GM19452 (cell line): ENCODE data around the gene ZHX3.
"Not testable (repeated sequence)": the region's sequence is repeated elsewhere in the genome, so short reads cannot be mapped to it uniquely, and the experiment has no call there.

ENCODE experiments used
- ATAC-seq: cut with Tn5 transposase; IDR thresholded peaks from one replicate; pipeline ENCODE4 v1.9.1; 2021; ENCODE audit not compliant: unreplicated experiment

Gene ZHX3

DNA sequence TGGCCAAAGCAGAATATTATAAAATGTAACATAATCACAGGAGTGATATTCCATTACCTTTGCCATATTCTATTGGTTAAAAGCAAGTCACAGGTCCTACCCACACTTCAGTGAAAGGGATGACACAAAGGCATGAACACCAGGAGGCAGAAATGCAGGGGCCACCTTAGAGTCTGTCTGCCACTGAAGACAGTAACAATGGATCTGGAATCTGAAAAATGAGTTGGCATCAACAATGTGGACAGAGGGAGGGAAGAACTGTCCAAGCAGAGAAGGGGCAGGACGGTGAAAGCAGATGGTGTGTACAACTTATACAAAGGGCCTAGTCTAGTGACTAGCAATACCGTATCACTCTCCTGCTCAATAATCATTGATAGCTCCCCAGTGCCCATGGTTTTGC is 16.5 kb upstream of the ZHX3 start:
- ATAC-seq = no peak

DNA sequence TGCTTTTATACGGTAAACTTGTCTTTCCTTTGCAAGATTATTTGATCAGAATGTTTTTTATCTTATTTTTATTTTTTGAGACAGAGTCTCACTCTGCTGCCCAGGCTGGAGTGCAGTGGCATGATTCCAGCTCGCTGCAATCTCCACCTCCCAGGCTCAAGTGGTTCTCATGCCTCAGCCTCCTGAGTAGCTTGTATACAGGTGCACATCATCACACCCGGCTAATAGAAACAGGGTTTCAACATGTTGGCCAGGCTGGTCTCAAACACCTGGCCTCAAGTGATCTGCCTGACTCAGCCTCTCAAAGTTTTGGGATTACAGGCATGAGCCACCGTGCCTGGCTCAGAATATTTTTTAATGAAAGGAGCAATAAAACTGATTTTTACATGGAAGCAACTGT is 14.2 kb upstream of the ZHX3 start:
- ATAC-seq = no peak

DNA sequence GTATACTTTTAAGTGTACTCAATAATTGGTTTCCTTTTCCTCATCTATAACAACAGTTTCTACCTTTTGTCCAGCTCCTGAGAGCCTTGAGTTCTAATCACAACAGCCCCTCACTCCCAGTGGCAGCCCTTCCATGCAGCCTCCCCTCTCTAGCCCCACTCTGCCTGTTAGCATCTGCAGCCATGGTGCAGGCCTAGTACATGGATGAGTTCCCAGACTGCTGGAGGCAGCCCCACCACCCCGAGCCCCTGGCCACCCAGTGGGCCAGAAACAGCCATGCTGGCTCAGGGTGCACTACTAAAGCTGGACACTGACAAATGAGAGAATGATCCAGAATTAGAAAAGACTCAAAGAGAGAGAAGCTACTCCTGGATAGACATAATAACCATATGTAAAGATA is 13.4 kb upstream of the ZHX3 start:
- ATAC-seq = no peak

DNA sequence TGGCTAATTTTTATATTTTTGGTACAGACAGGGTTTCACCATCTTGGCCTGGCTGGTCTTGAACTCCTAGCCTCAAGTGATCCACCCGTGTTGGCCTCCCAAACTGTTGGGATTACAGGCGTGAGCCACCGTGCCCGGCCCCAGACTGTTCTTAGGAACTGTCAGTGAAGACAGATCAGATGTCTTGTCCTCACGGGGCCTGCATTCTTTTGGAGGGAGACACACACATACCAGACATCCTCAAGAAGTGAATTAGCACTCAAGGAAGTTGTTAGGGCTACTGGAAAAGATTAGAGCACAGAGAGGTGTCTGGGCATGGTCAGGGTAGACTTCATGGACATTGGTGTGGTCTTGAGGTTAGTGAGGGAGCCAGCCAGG is 12.8 kb upstream of the ZHX3 start:
- no peak for ATAC-seq

DNA sequence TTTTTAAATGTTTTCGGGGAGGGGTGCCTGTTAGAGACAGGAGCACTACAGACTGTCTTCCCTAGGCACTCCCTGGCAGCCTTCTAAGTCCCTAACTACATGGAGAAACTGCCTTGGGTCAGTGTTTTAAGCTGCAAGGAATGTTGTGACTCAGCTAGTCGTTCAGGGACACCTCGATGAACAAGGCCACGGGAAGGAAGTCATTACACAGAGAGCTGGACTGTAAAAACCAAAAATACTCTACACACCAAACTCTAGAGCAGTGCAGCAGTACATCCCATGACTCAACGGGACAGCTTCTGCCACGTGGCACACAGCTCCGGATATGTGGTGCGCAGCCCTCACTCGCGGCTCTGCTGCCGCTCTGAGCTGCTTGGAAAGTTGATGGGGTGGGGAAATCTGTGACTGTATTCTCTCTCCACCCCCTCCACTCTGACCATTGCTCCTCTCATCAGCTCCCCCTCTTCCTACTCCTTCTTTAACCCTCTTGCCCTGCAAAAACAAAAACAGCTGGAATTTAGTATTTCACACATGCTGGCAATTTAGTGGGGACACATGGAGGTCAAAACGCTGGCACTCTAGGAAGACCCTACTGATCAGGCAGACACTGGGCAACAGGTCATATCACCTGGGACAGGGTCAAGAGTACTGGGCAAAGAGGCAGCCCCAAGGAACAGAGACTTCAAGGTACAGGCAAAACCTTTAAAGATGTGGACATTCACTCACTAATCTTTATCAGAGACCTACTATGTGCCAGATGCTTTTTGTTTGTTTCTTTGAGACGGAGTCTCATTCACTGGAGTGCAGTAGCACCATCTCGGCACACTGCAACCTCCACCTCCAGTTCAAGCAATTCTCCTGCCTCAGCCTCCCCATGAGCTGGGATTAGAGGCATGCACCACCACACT is 12.2 kb upstream of the ZHX3 start:
- ATAC-seq = peak; percentile 79

DNA sequence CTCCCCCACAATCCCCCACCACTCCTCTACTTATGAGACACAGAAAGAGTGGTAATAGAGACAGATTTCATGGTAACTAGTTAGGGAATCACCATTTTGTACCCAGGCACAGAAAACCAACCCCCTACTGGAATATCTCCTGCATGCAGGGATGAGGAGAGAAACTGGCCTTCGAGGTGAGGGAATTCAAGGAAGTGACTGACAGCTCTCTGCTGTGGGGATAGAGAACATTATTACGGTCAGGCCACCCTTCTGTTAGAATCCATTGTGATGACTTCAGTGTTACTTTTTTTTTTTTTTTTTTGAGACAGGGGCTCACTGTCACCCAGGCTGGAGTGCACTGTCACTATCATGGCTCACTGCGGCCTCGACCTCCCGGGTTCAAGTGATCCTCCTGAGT is 9.6 kb upstream of the ZHX3 start:
- ATAC-seq = no peak

DNA sequence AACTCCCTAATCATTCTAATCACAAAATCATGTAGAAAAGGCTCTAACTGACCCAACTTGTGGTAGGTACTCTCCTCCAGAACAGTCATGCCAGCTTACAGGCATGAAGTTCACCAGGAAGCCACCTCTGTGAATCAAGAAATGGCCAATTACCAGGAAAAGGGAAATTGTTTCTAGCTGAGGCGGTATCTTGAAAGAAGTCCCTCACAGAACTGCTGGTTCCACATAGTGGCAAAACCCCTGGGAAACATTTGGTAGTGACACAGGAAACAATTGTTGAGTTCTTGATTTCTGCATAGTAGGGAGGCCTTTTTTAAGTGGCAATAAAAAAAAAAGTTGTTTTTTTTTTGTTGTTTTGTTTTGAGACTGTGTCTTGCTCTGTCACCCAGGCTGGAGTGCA is 3.4 kb upstream of the ZHX3 start:
- no peak for ATAC-seq

DNA sequence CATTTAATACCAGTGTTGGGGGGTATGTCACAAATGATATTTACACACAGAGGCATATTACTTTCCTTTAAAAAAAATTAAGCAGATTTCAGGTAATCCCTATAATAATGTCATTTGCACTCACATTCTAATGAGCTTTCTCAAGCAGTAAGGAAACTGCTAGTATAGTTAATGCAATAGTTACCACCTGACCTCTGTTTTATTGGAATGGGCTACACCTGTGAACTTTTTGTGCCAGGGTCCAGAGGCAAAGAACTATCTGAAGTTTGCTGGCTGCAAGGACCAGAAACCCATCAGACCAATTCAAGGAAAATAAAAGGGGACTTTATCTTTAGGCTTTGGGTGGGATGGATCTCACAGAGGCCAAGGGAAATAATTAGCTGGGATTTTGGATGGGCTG is 2.9 kb upstream of the ZHX3 start:
- ATAC-seq = no peak

DNA sequence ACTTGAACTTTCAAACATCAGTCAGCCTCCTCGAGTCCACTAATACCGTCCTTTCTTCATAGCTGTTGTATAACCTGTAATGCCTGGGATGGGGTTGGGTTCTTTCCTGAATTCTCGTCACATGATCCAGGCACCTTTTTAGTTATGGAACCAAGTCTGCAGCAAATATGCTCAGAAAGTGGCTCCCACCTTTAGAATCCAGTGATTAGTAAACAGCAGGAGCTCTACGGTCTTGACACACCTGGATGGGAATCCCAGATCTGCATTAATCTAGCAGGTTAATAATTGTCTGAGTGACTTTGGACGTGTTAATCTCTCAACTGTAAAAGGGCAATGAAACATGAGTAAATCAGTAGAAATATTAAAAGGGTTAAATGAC is 729 bp upstream of the ZHX3 start:
- no peak for ATAC-seq

DNA sequence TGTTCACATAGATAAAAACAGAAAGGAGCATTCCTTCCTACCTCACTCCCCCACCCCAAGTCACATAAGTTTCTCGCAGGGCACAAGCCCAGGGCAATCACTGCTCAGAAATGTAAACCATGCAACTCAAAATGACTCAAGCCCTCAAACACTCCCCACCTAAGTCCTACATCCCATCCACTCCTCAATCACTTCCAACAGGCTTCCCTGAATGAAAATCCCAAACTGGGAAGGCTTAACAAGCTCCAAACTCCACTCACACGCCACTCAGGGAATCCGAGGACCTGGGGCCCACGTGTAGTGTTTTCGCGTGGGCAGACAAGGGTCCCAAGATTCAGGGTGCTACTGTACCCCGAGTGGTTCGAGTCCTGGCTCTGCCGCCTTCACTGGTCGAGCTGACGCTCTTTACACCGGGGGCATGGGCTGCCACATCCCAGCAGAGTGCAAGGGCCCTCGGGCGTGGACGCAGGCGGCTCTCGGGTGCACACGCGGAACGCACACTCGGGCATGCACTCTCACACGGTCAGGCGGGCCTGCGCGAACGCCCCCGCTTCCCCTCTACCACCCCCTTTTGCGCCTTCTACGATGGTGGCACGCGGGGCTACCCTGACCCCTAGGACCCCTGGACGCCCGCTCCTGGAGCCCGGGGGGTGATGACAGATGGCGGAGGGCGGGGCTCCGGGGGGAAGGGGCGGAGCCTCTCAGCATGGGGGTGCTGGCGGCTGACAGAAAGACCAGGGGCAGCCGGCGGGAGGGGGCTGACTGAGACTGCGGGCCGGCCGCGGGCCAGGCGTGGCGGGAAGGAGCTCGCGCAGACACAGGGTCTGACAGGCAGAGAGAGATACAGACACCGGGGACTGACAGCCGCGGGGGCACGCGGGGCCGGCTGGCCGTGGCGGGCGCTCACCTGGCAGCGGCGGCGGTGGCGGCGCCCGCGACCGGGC is 657 bp downstream of the ZHX3 start:
- ATAC-seq = peak; percentile 56

DNA sequence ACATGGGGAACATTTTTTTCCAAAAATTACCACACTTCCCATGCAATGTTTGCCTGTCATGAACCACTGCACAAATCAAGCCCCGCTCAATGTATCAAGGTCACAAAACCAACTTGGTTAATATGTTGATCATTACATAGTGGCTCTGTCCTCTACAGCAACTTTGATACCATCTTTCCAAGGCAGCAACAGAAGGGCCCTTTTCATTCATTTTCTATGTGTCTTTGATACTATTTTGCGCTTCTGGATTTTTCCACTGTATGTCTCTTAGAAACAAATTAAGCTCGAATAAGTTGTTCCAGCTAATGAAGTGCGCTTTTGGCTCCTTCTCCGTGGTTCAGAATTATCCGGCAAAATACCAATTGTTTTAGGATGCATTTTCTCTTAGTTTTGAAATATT is 1.5 kb downstream of the ZHX3 start:
- ATAC-seq = no peak

DNA sequence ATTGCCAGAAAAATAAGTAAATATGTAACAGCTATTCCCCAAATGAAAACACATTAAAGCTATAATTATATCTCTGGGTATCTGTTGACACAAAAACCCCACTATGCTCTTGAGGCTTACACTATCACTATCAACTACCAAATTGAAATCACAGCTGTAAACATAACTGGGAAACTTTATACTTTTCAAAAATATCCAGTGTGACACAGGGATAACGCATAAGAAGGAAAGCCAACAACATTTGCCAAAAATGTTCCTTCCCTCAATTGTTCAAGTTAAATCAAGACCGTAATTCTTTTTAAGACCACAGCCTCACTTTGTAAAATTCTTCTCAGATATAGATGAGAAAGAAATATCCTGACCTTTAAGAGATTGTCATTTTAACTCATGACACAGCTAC is 3.1 kb downstream of the ZHX3 start:
- ATAC-seq = no peak

DNA sequence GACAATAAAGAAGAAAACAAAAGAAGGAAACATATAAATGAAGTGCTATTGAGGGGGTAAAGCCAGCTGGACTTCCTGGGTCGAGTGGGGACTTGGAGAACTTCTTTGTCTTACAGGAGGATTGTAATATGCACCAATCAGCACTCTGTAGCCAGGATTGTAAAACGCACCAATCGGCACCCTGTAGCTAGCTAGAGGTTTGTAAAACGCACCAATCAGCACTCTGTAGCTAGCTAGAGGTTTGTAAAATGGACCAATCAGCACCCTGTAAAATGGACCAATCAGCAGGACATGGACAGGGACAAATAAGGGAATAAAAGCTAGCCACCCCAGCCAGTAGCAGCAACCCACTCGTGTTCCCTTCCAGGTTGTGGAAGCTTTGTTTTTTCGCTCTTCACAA is 5.5 kb downstream of the ZHX3 start:
- ATAC-seq = not testable (repeated sequence)

DNA sequence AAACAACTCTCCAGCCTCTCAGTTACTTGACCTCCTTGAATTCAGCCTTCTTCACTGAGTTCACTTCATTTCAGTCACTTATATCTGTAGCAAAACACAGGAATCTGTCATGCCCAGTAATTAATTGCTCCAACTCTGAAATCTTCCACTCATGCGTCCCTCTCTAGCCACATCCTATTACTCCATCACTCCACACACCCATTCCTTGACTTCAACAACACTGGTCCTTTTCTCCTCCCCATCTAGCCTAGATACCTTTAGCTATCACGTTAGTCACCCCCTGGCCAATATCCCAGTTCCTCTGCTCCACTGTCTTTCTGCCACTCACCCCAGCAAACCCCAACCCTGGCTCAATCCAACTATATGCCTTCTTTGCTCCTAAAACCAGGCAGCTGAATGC is 7.7 kb downstream of the ZHX3 start:
- ATAC-seq = no peak

DNA sequence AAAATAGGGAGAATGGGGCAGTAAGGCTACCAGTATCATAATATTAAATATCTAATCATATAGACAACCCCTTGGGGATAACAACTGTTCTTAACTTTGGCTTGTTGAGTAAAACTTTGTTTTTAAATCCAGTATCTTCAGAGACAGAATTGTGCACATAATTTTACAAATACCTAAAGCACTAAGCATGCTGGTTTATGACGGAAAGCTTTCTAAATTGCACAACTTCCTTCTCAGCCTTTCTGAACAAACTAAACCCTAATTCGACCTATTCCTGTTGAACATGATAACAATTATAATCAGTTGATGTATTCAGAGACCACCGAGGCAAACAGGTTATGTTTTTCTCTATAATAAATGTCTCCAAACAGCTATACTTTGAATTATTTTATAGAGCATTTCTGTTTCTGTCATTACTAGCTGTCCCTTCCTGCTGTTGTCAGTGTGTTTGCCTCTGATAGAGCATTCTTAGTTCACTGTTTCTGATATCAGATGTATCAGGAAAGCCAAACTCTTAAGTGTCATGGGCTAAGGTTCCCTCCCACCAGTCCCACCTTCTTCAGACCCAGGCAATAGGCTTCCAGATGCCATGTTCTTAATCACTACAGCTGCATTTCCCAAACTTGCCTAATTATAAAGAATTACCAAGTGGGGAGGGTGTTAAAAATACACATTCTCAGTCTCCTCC is 8.7 kb downstream of the ZHX3 start:
- no peak for ATAC-seq

DNA sequence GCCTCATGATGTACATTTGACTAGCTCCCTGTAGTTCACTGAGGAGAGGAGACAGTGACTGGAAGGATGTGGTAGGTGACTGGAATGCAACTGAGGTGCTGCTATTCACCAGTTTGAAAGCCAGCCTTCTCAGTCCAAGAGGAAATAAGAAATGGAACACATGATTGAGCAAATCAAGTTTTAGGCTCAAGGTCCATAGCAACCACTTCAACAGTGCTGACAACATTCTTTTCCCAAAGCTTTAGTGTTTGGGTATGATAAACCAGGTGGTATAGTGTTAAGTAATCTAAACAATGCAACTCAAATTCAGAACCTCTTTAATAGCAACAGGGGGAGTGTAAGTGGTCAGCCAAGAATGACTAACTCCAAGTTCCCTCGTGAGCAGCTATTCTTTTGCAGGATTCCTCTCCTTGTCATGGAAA is 9.2 kb downstream of the ZHX3 start:
- no peak for ATAC-seq

DNA sequence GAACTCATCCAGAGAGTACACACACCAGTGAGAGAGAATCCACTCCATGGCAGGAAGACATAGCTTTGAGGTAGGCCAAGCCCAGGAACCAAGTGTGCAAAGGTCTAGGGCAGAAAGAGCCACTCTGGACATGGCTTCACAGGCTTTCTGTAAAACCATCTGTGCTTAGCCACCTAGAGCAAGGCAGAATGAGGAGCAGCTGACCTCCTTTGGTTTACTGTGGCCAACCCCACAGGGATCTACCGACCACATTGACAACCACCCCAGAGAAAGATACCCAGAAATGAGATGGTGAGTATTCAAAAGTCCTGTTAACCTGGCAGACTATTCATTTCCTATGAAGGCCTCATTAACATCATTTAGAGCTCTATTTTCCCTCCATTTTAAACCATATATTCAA is 10.5 kb downstream of the ZHX3 start:
- no peak for ATAC-seq

DNA sequence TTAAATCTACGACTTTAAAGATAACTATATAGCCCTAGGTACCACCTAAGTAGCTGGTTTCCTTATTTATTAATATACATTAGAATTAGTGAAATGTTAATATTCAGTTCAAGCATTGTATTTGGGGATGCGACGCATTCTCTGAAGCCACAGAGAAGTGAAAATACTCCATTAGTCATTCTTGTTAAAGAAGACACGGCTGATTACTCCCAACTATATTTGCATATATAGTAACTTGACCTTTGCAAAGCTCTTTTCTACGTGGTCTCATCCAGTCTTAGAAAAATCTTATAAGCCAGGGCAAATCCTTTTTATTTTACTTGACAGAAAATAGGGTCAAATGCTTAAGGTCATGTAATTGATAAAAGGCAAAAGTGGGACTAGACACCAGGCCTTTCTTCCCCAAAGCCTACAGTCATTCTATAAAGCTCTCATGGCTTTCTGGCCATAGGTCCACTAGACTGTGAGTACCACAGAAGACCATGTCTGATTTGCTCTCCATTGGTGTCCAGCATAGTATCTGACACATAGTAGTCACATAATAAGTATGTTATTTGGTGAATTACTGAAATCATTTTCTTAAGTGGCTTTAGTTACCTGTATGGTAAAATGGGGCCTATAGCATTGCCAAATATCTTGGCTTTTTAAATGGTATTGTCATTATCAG is 11.3 kb downstream of the ZHX3 start:
- ATAC-seq = peak; percentile 94

DNA sequence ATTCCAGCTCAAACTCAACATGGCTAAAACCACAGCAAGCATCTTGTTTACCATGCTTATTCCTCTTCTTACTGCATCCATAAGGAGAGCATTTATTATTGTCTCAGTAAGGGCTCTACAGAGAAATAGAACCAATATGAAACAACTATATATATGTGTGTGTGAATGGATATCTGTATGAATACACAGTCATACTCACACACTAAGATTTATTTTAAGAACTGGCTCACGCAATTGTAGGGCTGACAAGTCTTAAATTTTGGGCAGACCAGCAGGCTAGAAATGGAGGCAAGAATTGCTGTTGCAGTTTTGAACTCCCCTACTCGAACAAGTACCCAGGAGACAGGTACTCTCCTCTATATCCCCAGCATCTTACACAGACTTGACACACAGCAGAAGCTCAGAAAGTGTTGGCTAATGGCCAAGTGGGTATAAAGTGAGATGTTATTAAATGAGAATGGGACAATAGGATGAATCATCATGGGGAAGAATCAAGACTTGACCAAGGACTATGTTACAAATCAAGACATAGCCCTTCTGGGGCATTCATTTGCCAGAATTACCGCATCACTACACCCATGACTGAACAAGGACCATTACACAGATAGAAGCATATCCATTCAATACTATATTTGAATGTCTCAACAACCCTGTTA is 13.0 kb downstream of the ZHX3 start:
- no peak for ATAC-seq

DNA sequence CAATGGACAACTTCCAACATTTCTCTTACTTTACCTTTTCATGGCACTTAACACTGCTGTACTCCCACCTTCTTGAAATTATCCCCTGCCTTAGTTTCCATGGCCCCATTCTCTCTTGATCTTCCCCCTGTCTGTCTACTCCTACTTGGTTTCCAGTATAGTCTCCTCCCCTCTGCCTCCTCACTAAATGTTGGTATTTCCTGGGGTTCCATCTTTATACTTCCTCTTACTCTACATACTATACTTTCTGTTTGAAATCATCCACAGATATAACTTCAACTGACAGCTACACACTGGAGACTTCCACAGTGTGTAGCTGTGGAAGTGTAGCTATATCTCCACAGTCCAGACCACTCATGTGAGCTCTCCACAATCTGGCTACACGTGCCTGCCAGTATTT is 13.5 kb downstream of the ZHX3 start:
- ATAC-seq = no peak
